HG03460 (cell line): ENCODE data around the gene EFCAB8.
"Not testable (repeated sequence)": the region's sequence is repeated elsewhere in the genome, so short reads cannot be mapped to it uniquely, and the experiment has no call there.

ENCODE experiments used
- ATAC-seq: cut with Tn5 transposase; IDR thresholded peaks from one replicate; pipeline ENCODE4 v1.9.1; 2021; ENCODE audit not compliant: unreplicated experiment

Gene EFCAB8

DNA sequence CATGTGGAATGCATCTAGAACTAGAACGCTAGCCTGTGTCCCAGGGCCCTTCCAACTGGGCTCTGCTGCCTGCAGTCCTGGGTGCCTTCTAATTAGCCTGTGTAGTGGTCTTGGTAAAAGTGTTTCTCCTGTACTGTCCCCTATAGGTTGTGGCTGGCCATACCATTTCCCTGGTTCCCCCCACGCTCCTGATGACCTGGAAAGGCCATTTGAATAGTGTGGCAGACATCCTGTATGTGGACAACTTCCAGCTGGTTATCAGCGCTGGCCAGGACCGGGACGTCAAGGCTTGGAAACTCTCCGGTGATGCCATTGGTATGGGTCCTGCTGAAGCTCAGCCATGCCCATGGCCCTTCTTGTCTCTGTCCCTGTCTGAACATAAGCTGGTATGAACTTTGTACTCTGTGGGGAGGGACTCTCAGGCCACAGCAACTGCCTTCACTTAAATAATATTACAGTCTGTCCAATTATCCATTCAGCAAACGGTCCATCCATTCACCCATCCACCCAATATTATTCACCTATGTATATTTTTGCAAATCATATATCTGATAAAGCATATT is 84.8 kb downstream of the EFCAB8 start:
- ATAC-seq = no peak

GRCh38 chr20:32945710-32946221 is 87.0 kb downstream of the EFCAB8 start:
- ATAC-seq = no peak

GRCh38 chr20:32946629-32947028 is 87.9 kb downstream of the EFCAB8 start:
- no peak for ATAC-seq

GRCh38 chr20:32950539-32950938 is 91.8 kb downstream of the EFCAB8 start:
- not testable (repeated sequence) for ATAC-seq

GRCh38 chr20:32957459-32957858 is 98.7 kb downstream of the EFCAB8 start:
- ATAC-seq = no peak

GRCh38 chr20:32958574-32958973 is 99.9 kb downstream of the EFCAB8 start:
- no peak for ATAC-seq

DNA sequence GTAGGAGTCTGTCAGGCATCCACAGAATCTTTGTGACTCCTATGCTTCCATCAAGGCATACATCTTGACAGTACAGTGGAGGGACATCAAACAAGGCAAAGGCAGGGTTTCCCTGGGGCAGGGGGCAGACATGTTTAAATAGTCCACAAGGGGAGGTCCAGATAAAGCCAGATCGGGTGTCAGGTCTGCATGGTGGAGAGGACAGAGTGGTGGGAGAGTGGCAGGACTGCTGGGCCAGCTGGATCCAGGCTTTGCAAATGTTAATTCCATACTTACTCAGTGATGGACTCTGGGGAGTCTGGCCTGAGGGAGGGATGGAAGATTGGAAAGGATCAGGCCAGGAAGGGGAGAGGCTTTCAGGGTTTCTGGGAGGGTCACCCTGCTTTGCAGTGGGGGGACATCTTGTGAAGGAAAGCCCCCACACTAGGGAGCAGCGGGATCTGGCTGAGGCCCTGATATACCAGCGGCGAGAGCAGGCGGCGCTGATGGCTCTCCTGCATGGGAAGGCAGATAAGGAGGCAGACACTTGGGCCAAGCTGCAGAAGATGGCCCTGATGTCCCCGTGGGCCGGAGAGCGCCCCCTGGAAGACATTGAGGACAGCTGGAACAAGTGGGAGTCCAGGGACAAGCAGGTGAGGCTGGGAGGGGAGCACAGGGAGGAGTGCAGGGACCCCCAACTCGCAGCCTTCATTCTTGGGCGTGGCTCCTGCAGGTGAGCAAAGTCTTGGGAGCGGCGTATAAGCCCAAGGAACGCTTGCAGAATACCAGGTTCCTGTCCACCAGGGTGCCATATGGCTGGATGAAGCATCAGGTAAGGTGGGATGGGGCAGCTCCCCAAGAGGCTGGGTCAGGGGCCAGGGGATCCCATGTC is 100.9 kb downstream of the EFCAB8 start:
- no peak for ATAC-seq

GRCh38 chr20:32960222-32960518 is 101.4 kb downstream of the EFCAB8 start:
- no peak for ATAC-seq

DNA sequence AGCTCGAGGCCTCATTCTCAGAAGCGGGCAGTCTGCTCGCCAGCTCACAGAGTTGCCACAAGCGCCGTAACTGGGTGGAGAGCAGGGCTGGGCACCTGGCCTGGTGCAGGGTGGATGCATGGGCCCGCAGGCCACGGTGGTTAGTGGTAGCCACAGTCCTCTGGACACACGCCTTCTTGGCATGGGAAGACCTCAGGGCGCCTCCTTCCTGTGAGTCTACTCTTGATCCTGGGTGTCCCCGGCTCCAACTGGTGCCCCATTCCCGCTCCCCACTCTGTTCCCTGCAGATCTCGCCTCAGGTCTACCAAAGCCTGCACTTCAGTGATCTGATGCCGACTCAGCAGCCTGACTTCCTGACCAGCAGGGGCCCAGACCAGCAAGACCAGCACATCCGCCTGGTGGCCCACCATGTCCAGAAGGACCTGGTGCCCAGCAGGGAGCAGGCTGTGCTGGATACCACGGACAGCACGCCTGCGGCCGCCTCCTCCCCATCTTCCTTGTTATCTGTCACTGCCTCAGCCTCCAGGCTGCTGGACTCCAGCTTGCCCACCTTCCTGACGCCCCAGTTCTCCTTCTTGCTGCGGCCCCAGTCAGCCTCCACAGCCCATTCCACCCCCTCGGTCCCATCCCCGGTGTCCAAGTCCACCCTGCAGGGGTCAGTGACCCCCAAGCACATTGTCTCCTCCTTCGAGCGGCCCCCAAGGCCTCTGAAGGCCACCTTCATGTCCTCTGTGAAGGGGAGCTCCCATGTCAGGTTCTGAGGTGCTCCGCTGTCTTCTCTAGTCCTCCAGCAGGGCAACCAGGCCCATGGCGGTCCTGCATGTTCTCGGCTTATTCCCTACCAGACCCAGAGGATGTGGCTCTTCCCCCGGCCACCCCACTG is 102.4 kb downstream of the EFCAB8 start:
- no peak for ATAC-seq

DNA sequence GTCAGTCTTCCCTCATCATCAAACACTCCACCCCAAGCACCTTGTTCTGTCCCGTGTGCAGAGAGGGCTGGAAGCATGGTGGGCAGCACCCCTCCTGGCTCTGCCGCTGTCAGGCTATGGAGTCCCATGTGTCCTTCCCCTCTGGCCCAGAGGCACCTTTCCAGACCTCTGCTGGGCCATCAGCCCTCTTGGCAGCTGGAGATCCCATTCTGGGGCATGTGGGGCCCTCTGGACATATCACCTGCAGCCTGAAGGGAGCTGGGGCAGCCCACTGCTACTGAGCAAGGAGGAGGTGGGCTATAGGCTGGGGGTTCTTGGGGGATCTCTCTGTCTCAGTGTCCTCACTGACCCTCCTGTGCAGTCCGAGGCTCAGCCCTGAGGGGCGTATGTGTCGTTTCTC is 103.3 kb downstream of the EFCAB8 start:
- ATAC-seq = no peak

DNA sequence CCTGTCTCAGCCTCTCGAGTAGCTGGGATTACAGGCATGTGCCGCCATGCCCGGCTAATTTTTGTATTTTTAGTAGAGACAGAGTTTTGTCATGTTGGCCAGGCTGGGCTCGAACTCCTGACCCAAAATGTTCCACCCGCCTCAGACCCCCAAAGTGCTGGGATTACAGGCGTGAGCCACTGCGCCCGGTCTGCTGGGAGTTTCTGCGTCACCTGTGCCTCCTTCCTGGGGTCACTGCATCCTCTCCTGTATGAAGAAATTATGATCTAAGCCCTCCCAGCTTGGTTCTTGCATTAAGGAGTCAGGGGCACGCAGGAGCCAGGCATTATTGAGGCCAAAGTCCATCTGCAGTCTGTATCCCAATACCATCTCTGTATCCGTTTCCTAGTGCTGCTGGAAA is 103.9 kb downstream of the EFCAB8 start:
- not testable (repeated sequence) for ATAC-seq

DNA sequence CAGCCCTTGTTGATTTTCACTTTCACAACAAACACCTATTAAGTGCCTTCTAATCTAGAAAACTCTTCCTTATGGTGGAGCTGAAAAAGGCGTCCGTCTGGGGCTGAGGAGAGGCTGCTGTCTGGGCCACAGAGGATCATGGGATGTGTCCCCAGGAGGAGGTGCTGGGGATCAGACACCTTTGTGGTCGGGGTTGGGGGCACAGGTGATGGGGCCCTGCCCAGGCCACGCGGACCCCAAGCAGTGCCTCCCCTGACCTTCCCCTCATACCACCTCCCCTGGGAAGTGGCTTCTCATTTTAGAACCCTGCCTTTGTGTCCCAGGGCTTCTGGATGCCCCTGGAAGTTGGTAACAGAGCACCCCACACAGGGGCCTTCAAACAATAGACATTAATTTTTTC is 104.5 kb downstream of the EFCAB8 start:
- no peak for ATAC-seq

GRCh38 chr20:32964575-32964974 is 105.9 kb downstream of the EFCAB8 start:
- no peak for ATAC-seq

- no peak for ATAC-seq
Observed at GRCh38 chr20:32965115-32965514, 106.4 kb downstream of the EFCAB8 start.

DNA sequence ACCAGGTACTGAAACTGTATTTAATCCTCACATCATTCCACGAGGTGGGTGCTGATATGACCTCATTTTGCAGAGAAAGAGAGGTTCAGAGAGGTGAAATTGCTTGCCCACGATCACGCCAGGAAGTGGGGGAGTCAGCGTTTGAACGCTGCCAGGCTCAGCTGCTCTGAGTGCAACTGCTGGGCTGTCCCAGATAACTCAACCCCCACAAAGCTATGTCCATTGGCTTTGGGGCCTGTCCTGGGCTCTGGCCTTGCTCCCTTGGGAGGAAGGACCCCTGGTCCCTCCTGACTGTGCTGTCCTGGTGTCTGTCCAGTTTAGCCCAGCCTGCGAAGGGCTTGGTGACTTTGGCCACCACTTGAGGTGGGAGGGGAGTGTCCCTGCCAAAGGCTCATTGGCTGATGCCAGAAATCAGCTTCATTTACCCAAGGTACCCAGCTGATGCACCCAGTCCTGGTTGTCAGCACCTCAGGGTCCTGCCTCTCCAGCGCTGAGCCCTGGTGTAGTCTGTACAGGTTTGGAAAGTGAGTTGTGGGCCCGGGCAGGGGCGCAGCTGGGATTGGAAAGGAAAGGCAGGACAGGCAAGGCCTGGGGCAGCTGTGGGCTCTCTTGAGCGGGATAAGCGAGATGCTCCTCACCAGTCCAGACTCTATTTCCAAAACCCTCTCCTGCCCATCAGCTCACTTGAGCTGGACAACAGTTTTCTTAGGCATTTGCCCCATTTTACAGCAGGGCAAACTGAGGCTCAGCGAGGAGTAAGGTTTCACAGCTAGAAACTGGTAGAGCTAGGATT is 107.1 kb downstream of the EFCAB8 start:
- no peak for ATAC-seq

GRCh38 chr20:32966382-32966781 is 107.7 kb downstream of the EFCAB8 start:
- ATAC-seq = no peak

GRCh38 chr20:32966881-32967781 is 108.4 kb downstream of the EFCAB8 start:
- ATAC-seq = peak; percentile 47

DNA sequence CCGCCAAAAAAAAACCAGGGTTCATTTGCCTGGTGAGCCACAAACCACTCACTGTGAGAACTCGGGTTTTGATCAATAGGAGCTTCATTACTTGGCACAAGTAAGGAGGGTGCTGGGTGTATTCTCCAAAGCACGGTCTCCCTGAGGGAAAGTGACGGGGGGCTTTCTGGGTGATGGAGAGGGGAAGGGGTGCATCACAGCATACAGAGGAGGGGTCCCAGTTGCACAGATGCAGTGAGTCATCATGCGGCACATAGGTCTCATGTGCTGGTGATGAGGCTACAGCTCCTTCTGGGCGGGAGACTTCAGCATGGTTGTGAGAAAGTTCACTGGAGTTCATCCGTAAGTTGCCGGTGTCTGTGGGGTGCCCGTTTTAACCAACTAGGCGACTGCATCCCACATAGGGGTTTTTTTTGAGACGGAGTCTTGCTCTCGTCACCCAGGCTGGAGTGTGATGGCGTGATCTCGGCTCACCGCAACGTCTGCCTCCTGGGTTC is 109.3 kb downstream of the EFCAB8 start:
- ATAC-seq = no peak

DNA sequence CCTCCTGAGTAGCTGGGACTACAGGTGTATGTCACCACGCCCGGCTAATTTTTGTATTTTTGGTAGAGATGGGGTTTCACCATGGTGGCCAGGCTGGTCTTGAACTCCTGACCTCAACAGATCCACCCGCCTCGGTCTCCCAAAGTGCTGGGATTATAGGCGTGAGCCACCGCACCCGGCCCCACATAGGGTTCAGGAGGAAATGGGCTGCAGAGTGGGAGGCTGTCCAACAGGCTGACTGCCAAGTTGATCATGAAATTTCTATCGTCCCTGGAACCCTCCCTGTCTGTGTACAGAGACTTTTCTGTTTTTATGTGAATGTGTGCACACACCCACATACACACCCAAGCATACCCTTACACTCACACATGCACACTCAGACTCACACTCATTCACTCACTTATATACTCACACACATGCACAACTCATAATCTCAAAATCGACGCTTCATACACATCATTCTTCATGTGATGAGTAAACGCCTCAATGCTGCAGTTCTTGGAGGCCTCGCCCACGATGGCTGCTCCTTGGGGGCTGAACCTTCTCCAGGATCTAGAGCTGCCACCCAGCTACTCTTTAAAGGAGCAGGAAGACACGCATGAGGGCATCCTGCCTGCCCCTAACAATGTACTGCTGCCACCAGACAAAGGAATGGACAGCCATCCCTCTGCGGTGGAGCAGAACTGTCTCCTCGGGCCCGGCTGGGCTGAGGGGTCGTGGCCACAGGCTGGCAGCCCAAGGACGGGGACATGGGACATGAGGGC is 109.9 kb downstream of the EFCAB8 start:
- no peak for ATAC-seq
